ENCODE results near the gene ATF6B.

- no peak for TF ChIP-seq CTCF (IDR thresholded peaks at IDR 0.05; ENCODE audit: low read depth, low read length)
- no peak for TF ChIP-seq EZH2phosphoT487 (IDR thresholded peaks at IDR 0.05; ENCODE audit: low read depth)
Observed at GRCh38 chr6:32167154-32167760, 39.2 kb upstream of the ATF6B start.
